NCI-H1417 treated with DMSO at 0.1 percent for 48 hours (cell line): Measurements from ENCODE around the gene PIK3R3.
"Not testable (repeated sequence)": the region's sequence is repeated elsewhere in the genome, so short reads cannot be mapped to it uniquely, and the experiment has no call there.

ENCODE experiments used
- DNase-seq: peaks from one replicate; lab custom pipeline; 2025; lab: John Stamatoyannopoulos, UW

Gene PIK3R3

GRCh38 chr1:46102769-46103476 is 29.5 kb downstream of the PIK3R3 start:
- DNase-seq: no peak

- DNase-seq: no peak
Observed at GRCh38 chr1:46099215-46099614, 33.2 kb downstream of the PIK3R3 start.

GRCh38 chr1:46098027-46098712 is 34.3 kb downstream of the PIK3R3 start:
- no peak for DNase-seq

GRCh38 chr1:46097149-46097472 is 35.3 kb downstream of the PIK3R3 start:
- no peak for DNase-seq

GRCh38 chr1:46096269-46097148 is 35.9 kb downstream of the PIK3R3 start:
- no peak for DNase-seq

- not testable (repeated sequence) for DNase-seq
Observed at GRCh38 chr1:46095110-46095509, 37.3 kb downstream of the PIK3R3 start.

GRCh38 chr1:46094471-46095005 is 37.9 kb downstream of the PIK3R3 start:
- DNase-seq: no peak

GRCh38 chr1:46093832-46094231 is 38.6 kb downstream of the PIK3R3 start:
- not testable (repeated sequence) for DNase-seq

GRCh38 chr1:46087891-46088290 is 44.5 kb downstream of the PIK3R3 start:
- no peak for DNase-seq

- DNase-seq: no peak
Observed at GRCh38 chr1:46086576-46086975, 45.9 kb downstream of the PIK3R3 start.

- DNase-seq: no peak
Observed at GRCh38 chr1:46084553-46085451, 47.6 kb downstream of the PIK3R3 start.

GRCh38 chr1:46083579-46083978 is 48.9 kb downstream of the PIK3R3 start:
- no peak for DNase-seq

GRCh38 chr1:46081619-46082018 is 50.8 kb downstream of the PIK3R3 start:
- DNase-seq: no peak

- DNase-seq: no peak
Observed at GRCh38 chr1:46081206-46081605, 51.2 kb downstream of the PIK3R3 start.

GRCh38 chr1:46080257-46080656 is 52.2 kb downstream of the PIK3R3 start:
- DNase-seq: no peak

- no peak for DNase-seq
Observed at GRCh38 chr1:46077644-46078043, 54.8 kb downstream of the PIK3R3 start.

- no peak for DNase-seq
Observed at GRCh38 chr1:46076343-46076742, 56.1 kb downstream of the PIK3R3 start.

- DNase-seq: no peak
Observed at GRCh38 chr1:46072975-46073374, 59.5 kb downstream of the PIK3R3 start.

GRCh38 chr1:46070164-46070814 is 62.1 kb downstream of the PIK3R3 start:
- no peak for DNase-seq

GRCh38 chr1:46068525-46068924 is 63.9 kb downstream of the PIK3R3 start:
- no peak for DNase-seq

- DNase-seq: no peak
Observed at GRCh38 chr1:46067652-46068051, 64.8 kb downstream of the PIK3R3 start.
